WTC11 (cell line): Measurements from ENCODE around the gene SH3TC1. TPM values are rescaled to one million over a fixed set of nuclear protein-coding genes. Genes with fewer than 3 reads are reported as not detected.

Source experiments
- ATAC-seq: fragments of 200-7000 bp; cut with Tn5 transposase; 2 replicates; pipeline ENCODE4 v1.10.0; 2021; ENCODE audit warnings: mild to moderate bottlenecking, moderate library complexity
- CTCF ChIA-PET: fragments of 300-600 bp; sonication (Branson Sonifier 250); formaldehyde crosslinking; loops from one replicate; lab custom pipeline; 2021; ENCODE audit warnings: antibody characterized with exemption; lab: Charles Lee
- POLR2A ChIA-PET: fragments of 350-600 bp; sonication (Branson Sonifier 250); formaldehyde crosslinking; loops from one replicate; lab custom pipeline; 2021; ENCODE audit warnings: antibody characterized with exemption; lab: Charles Lee
- DNase-seq: peaks from one replicate; pipeline ENCODE4 v3.0.0; 2021; ENCODE audit warnings: low spot score
- H3K27ac Mint-ChIP-seq: 2 replicates; pipeline ENCODE4 v1.8.0; 2021; ENCODE audit warnings: mixed read lengths
- H3K27me3 Mint-ChIP-seq: 2 replicates; pipeline ENCODE4 v1.8.0; 2021; ENCODE audit warnings: low read depth, mild to moderate bottlenecking, moderate library complexity, mixed read lengths
- H3K36me3 Mint-ChIP-seq: 2 replicates; pipeline ENCODE4 v1.8.0; 2021; ENCODE audit warnings: mixed read lengths
- H3K4me1 Mint-ChIP-seq: 2 replicates; pipeline ENCODE4 v1.8.0; 2022; ENCODE audit warnings: mixed read lengths
- H3K4me3 Mint-ChIP-seq: 2 replicates; pipeline ENCODE4 v1.8.0; 2021; ENCODE audit warnings: mild to moderate bottlenecking, moderate library complexity, mixed read lengths
- H3K9me3 Mint-ChIP-seq: 2 replicates; pipeline ENCODE4 v1.8.0; 2021; ENCODE audit warnings: mixed read lengths
- ELF4 ChIP-seq: sonication (generic); formaldehyde crosslinking; IDR thresholded peaks from 2 replicates; pipeline ENCODE4 v1.8.1; 2022; ENCODE audit warnings: low read depth, mild to moderate bottlenecking, moderate library complexity, missing genetic modification reagents
- HMGA2 ChIP-seq: fragments of 250-450 bp; sonication (Bioruptor Pico); IDR thresholded peaks from 2 replicates; pipeline ENCODE4 v1.4.0; 2021; ENCODE audit warnings: mild to moderate bottlenecking, moderate library complexity
- IRF2 ChIP-seq: sonication (generic); formaldehyde crosslinking; IDR thresholded peaks from 2 replicates; pipeline ENCODE4 v1.8.0; 2022; ENCODE audit warnings: low read depth, missing genetic modification reagents, borderline replicate concordance
- JUN ChIP-seq: sonication (generic); formaldehyde crosslinking; IDR thresholded peaks from 2 replicates; pipeline ENCODE4 v1.8.0; 2023; ENCODE audit warnings: mild to moderate bottlenecking, missing genetic modification reagents
- MYBL2 ChIP-seq: sonication (generic); formaldehyde crosslinking; IDR thresholded peaks from 2 replicates; pipeline ENCODE4 v1.8.1; 2023; ENCODE audit warnings: mild to moderate bottlenecking, moderate library complexity, missing genetic modification reagents
- NFATC4 ChIP-seq: fragments of 250-450 bp; sonication (Bioruptor Pico); IDR thresholded peaks from 2 replicates; pipeline ENCODE4 v1.9.0; 2021; ENCODE audit warnings: mild to moderate bottlenecking
- NR3C1 ChIP-seq: sonication (generic); formaldehyde crosslinking; conservative IDR thresholded peaks from 2 replicates; pipeline ENCODE4 v1.8.1; 2023; ENCODE audit warnings: low read depth, mild to moderate bottlenecking, missing genetic modification reagents
- SMAD3 ChIP-seq: sonication (generic); formaldehyde crosslinking; IDR thresholded peaks from 2 replicates; pipeline ENCODE4 v1.8.0; 2022; ENCODE audit warnings: missing genetic modification reagents, mild to moderate bottlenecking, borderline replicate concordance
- SMAD4 ChIP-seq: sonication (generic); formaldehyde crosslinking; IDR thresholded peaks from 2 replicates; pipeline ENCODE4 v1.8.0; 2022; ENCODE audit warnings: mild to moderate bottlenecking, missing genetic modification reagents
- SP1 ChIP-seq: sonication (generic); formaldehyde crosslinking; conservative IDR thresholded peaks from 2 replicates; pipeline ENCODE4 v1.8.1; 2022; ENCODE audit warnings: missing genetic modification reagents
- TEAD1 ChIP-seq: sonication (generic); formaldehyde crosslinking; IDR thresholded peaks from 2 replicates; pipeline ENCODE4 v1.8.0; 2022; ENCODE audit warnings: mild to moderate bottlenecking, missing genetic modification reagents
- TEAD4 ChIP-seq: sonication (generic); formaldehyde crosslinking; IDR thresholded peaks from 2 replicates; pipeline ENCODE4 v1.8.0; 2022; ENCODE audit warnings: mild to moderate bottlenecking, missing genetic modification reagents
- ZNF263 ChIP-seq: sonication (generic); formaldehyde crosslinking; IDR thresholded peaks from 2 replicates; pipeline ENCODE4 v1.8.1; 2022; ENCODE audit warnings: low read depth, mild to moderate bottlenecking, moderate library complexity, missing genetic modification reagents
- ZNF416 ChIP-seq: fragments of 250-450 bp; sonication (Bioruptor Pico); IDR thresholded peaks from 2 replicates; pipeline ENCODE4 v1.9.0; 2021; ENCODE audit warnings: mild to moderate bottlenecking, inconsistent platforms
- ZNF671 ChIP-seq: fragments of 250-450 bp; sonication (Bioruptor Pico); IDR thresholded peaks from 2 replicates; pipeline ENCODE4 v1.8.0; 2021; ENCODE audit warnings: mild to moderate bottlenecking
- total RNA-seq: library from RNA; stranded (reverse); gene quantifications from 3 replicates; pipeline ENCODE4 v1.2.3, GENCODE V29; 2021
- TF ChIP-seq, protein P1 (sequence below): sonication (generic); formaldehyde crosslinking; IDR thresholded peaks from 2 replicates; pipeline ENCODE4 v1.8.1; 2023; ENCODE audit warnings: mild to moderate bottlenecking, missing genetic modification reagents, borderline replicate concordance
- TF ChIP-seq, protein P2 (sequence below): sonication (generic); formaldehyde crosslinking; IDR thresholded peaks from 2 replicates; pipeline ENCODE4 v1.8.1; 2022; ENCODE audit warnings: missing genetic modification reagents, borderline replicate concordance
- TF ChIP-seq, protein P3 (sequence below): sonication (generic); formaldehyde crosslinking; IDR thresholded peaks from 2 replicates; pipeline ENCODE4 v1.8.0; 2023; ENCODE audit warnings: missing genetic modification reagents
- TF ChIP-seq, protein P4 (sequence below): sonication (generic); formaldehyde crosslinking; IDR thresholded peaks from 2 replicates; pipeline ENCODE4 v1.8.1; 2023; ENCODE audit warnings: mild to moderate bottlenecking, missing genetic modification reagents, moderate library complexity
- TF ChIP-seq, protein P5 (sequence below): sonication (generic); formaldehyde crosslinking; IDR thresholded peaks from 2 replicates; pipeline ENCODE4 v1.8.1; 2023; ENCODE audit warnings: mild to moderate bottlenecking, missing genetic modification reagents

SH3TC1 gene
- total RNA-seq, 1 experiment from 2014 or later = 0.42 TPM

DNA sequence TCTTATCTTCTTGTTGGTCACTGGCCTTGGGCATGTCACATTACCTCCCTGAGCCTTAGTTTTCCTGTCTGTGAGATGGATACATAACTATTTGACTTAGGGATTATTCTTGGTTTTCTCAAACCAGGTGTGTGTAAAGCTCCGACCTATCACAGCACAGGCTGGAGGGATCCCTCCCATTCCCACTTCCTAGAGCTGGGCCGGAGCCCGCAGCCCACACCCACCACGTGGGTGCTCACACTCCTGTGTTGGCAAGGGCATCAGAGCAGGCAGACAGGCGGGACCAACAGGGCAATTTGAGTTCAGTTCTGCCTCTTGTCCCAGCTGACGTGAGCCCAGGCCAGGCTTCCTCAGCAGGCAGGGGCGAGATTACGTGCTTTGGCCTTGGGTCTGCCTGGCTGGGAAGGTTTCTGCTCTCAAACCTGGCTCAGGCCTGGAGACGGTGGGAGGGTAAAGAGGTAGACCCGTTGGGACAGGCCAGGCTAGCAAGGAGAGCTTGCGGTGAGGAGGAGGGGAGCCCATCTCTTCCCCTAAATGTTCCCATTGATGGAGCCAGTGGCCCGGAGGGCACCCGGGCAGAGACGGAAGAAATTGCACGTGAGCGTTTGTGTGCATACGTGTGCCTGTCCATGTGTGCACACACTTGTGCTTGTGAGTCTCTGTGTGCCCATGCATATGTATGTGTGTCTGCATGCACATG, 734 bp upstream of the SH3TC1 start:
- POLR2A ChIA-PET = interaction anchor here (0.6 kb wide), 1 partner anchor 1164 kb away, joined by 4 read pairs; no protein-coding TSS in a partner anchor
- no peak for ATAC-seq
- Mint-ChIP-seq H3K27ac (peak overlapping the region; percentile 50; the same call in 1 of the 2 replicates), H3K36me3 (no peaks in the 10 kb centered on the region), H3K27me3 (no peaks in the 10 kb centered on the region)
- TF ChIP-seq TEAD1 (CRISPR knock-in tag) (no peak), ZNF416 (CRISPR knock-in tag) (no peak), TEAD4 (no peak), ZNF263 (CRISPR knock-in tag) (no peak), NR3C1 (CRISPR knock-in tag) (no peak), IRF2 (CRISPR knock-in tag) (no peak), ZNF671 (CRISPR knock-in tag) (no peak), JUN (CRISPR knock-in tag) (no peak), SMAD4 (CRISPR knock-in tag) (no peak)
- TF ChIP-seq, protein P1, sequence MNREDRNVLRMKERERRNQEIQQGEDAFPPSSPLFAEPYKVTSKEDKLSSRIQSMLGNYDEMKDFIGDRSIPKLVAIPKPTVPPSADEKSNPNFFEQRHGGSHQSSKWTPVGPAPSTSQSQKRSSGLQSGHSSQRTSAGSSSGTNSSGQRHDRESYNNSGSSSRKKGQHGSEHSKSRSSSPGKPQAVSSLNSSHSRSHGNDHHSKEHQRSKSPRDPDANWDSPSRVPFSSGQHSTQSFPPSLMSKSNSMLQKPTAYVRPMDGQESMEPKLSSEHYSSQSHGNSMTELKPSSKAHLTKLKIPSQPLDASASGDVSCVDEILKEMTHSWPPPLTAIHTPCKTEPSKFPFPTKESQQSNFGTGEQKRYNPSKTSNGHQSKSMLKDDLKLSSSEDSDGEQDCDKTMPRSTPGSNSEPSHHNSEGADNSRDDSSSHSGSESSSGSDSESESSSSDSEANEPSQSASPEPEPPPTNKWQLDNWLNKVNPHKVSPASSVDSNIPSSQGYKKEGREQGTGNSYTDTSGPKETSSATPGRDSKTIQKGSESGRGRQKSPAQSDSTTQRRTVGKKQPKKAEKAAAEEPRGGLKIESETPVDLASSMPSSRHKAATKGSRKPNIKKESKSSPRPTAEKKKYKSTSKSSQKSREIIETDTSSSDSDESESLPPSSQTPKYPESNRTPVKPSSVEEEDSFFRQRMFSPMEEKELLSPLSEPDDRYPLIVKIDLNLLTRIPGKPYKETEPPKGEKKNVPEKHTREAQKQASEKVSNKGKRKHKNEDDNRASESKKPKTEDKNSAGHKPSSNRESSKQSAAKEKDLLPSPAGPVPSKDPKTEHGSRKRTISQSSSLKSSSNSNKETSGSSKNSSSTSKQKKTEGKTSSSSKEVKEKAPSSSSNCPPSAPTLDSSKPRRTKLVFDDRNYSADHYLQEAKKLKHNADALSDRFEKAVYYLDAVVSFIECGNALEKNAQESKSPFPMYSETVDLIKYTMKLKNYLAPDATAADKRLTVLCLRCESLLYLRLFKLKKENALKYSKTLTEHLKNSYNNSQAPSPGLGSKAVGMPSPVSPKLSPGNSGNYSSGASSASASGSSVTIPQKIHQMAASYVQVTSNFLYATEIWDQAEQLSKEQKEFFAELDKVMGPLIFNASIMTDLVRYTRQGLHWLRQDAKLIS (CRISPR knock-in tag) = no peak
- TF ChIP-seq, protein P2, sequence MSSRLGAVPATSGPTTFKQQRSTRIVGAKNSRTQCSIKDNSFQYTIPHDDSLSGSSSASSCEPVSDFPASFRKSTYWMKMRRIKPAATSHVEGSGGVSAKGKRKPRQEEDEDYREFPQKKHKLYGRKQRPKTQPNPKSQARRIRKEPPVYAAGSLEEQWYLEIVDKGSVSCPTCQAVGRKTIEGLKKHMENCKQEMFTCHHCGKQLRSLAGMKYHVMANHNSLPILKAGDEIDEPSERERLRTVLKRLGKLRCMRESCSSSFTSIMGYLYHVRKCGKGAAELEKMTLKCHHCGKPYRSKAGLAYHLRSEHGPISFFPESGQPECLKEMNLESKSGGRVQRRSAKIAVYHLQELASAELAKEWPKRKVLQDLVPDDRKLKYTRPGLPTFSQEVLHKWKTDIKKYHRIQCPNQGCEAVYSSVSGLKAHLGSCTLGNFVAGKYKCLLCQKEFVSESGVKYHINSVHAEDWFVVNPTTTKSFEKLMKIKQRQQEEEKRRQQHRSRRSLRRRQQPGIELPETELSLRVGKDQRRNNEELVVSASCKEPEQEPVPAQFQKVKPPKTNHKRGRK (CRISPR knock-in tag) = no peak
- TF ChIP-seq, protein P3, sequence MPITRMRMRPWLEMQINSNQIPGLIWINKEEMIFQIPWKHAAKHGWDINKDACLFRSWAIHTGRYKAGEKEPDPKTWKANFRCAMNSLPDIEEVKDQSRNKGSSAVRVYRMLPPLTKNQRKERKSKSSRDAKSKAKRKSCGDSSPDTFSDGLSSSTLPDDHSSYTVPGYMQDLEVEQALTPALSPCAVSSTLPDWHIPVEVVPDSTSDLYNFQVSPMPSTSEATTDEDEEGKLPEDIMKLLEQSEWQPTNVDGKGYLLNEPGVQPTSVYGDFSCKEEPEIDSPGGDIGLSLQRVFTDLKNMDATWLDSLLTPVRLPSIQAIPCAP (CRISPR knock-in tag) = no peak
- TF ChIP-seq, protein P4, sequence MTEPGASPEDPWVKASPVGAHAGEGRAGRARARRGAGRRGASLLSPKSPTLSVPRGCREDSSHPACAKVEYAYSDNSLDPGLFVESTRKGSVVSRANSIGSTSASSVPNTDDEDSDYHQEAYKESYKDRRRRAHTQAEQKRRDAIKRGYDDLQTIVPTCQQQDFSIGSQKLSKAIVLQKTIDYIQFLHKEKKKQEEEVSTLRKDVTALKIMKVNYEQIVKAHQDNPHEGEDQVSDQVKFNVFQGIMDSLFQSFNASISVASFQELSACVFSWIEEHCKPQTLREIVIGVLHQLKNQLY (CRISPR knock-in tag) = no peak
- TF ChIP-seq, protein P5, sequence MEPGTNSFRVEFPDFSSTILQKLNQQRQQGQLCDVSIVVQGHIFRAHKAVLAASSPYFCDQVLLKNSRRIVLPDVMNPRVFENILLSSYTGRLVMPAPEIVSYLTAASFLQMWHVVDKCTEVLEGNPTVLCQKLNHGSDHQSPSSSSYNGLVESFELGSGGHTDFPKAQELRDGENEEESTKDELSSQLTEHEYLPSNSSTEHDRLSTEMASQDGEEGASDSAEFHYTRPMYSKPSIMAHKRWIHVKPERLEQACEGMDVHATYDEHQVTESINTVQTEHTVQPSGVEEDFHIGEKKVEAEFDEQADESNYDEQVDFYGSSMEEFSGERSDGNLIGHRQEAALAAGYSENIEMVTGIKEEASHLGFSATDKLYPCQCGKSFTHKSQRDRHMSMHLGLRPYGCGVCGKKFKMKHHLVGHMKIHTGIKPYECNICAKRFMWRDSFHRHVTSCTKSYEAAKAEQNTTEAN (CRISPR knock-in tag) = no peak
- TF ChIP-seq, all 79 proteins: peak for 0
- no peak overlapping the region for H3K4me3 Mint-ChIP-seq
- no peaks in the 10 kb centered on the region for H3K9me3 Mint-ChIP-seq
- no peak for DNase-seq
- peaks cover 3% of the 10 kb centered on the region; the same call in 1 of the 2 replicates for H3K4me1 Mint-ChIP-seq
- CTCF ChIA-PET = interaction anchor here (1.2 to 4.7 kb wide), 3 partner anchors 22 to 122 kb away, joined by 3 to 22 read pairs (median 4); no protein-coding TSS in a partner anchor

DNA sequence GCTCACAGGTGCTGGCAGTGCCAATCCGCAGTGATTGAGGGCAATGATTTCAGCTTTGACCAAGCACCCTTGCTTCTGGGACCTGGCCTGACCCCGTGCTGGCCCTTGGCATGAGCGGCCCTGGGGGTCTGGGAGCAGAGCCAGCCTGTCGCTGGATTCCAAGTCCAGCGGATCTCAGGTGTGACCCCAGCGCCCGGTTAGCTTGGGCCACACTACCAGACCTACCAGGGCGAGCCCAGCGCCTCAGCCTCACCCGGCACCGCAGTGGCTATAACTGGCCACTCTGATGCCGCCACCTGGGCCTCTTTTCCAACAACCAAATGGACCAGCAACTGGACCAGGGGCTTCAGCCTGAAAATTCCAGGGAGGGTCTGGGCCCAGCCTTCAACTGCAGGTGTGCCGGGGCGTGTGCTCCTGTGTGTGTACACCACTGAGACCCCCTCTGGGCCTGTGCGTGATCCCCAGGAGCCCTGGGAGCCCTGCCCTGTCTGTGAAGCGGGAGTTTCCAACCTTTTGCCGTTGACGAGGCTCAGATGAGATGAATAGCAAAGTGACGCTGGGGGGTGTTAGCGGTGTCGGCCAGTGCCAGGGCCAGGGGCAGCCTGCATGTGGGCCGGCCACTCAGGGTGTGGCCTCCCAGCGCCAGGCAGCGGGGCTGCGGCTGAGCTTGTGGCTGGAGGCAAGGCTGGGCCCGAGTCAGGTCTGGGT, 658 bp downstream of the SH3TC1 start:
- no peak for ATAC-seq
- Mint-ChIP-seq H3K9me3 (no peaks in the 10 kb centered on the region), H3K27me3 (no peaks in the 10 kb centered on the region), H3K27ac (0 out of 2 replicates have a peak overlapping the region, but pooled peaks have one; percentile 78)
- POLR2A ChIA-PET = no interaction called here
- TF ChIP-seq, protein P3 (CRISPR knock-in tag) = no peak
- TF ChIP-seq, protein P4 (CRISPR knock-in tag) = no peak
- TF ChIP-seq SP1 (CRISPR knock-in tag) = no peak
- TF ChIP-seq SMAD3 (CRISPR knock-in tag) = no peak
- TF ChIP-seq ELF4 = no peak
- no peak for TF ChIP-seq HMGA2
- no peak for TF ChIP-seq MYBL2
- no peak for TF ChIP-seq NFATC4
- TF ChIP-seq, all 79 proteins: peak for 0
- Mint-ChIP-seq H3K4me3 (no peak overlapping the region), H3K4me1 (no peaks in the 10 kb centered on the region), H3K36me3 (no peaks in the 10 kb centered on the region)
- no peak for DNase-seq
- CTCF ChIA-PET = interaction anchor here (1.2 to 4.7 kb wide), 3 partner anchors 13 to 120 kb away, joined by 3 to 22 read pairs (median 6); no protein-coding TSS in a partner anchor
